Hepatocyte (in vitro differentiated cells): ENCODE results near the gene AOPEP.

Experiments
- CTCF ChIP-seq: fragments of 200-600 bp; sonication (generic); IDR thresholded peaks from 2 replicates; pipeline ENCODE4 v1.5.1; 2016; ENCODE audit warnings: antibody characterized with exemption, mild to moderate bottlenecking; ENCODE audit not compliant: poor library complexity
- EZH2phosphoT487 ChIP-seq: fragments of 200-600 bp; sonication (generic); IDR thresholded peaks from one replicate; pipeline ENCODE4 v1.6.1; 2018; ENCODE audit warnings: antibody characterized with exemption, mild to moderate bottlenecking, low read depth, moderate library complexity; ENCODE audit not compliant: unreplicated experiment, severe bottlenecking

- TF ChIP-seq CTCF (no peak), EZH2phosphoT487 (no peak)
These were observed 202.9 kb downstream of the AOPEP start for GRCh38 chr9:94929369-94929756.
